HepG2 (cell line): ENCODE data around the gene ABCC1. TPM values are rescaled to one million over a fixed set of nuclear protein-coding genes. Genes with fewer than 3 reads are reported as not detected.

Experiments used
- ATM ChIP-seq: fragments of 450-650 bp; IDR thresholded peaks from 2 replicates; pipeline ENCODE4 v1.7.1; 2017; ENCODE audit warnings: mild to moderate bottlenecking, borderline replicate concordance
- KDM2A ChIP-seq: sonication (generic); formaldehyde crosslinking; IDR thresholded peaks from 2 replicates; pipeline ENCODE4 v1.4.0; 2020; ENCODE audit warnings: low read depth, missing genetic modification reagents, borderline replicate concordance
- PAF1 ChIP-seq: IDR thresholded peaks from 2 replicates; pipeline ENCODE4 v1.6.1; 2016; ENCODE audit warnings: missing genetic modification reagents, missing compliant biosample characterization
- TRIM24 ChIP-seq: sonication (generic); formaldehyde crosslinking; IDR thresholded peaks from 2 replicates; pipeline ENCODE4 v1.8.0; 2022; ENCODE audit warnings: mild to moderate bottlenecking, missing genetic modification reagents
- ZNF547 ChIP-seq: sonication (generic); formaldehyde crosslinking; IDR thresholded peaks from 2 replicates; pipeline ENCODE4 v1.5.1; 2020; ENCODE audit warnings: mild to moderate bottlenecking, missing genetic modification reagents
- ZNF629 ChIP-seq: sonication (generic); formaldehyde crosslinking; conservative IDR thresholded peaks from 2 replicates; pipeline ENCODE4 v1.5.0; 2020; ENCODE audit warnings: missing genetic modification reagents
- polyA plus RNA-seq, 8 experiments: library from polyadenylated mRNA; depleted of rRNA in 3 of 8; stranded (reverse) in 7 of 8; unstranded in 1 of 8; fragments of >200 nt; fragmentation: Illumina TruSeq in 4 of 8; extraction: Trizol in 4 of 8; gene quantifications; 2 replicates each; pipeline versions ENCODE4 v1.2.1 to v1.2.3, GENCODE V29; 2011 to 2016; ENCODE audit warnings: low read depth in 4 of 8, missing spikeins in 1 of 8, mixed read lengths in 1 of 8; ENCODE audit not compliant: insufficient read depth in 1 of 8
- total RNA-seq, 5 experiments: library from RNA; depleted of rRNA; stranded (reverse); fragments of >200 nt; fragmentation: Illumina TruSeq; extraction: Trizol; gene quantifications; 2 replicates each; pipeline ENCODE4 v1.2.3, GENCODE V29; 2016; ENCODE audit warnings: low read depth in 1 of 5
- TF ChIP-seq, protein P1 (sequence below): sonication (generic); formaldehyde crosslinking; IDR thresholded peaks from 2 replicates; pipeline ENCODE4 v1.4.0; 2020; ENCODE audit warnings: mild to moderate bottlenecking, missing genetic modification reagents
- TF ChIP-seq, protein P2 (sequence below): sonication (generic); formaldehyde crosslinking; IDR thresholded peaks from 2 replicates; pipeline ENCODE4 v1.9.0; 2021; ENCODE audit warnings: missing genetic modification reagents, borderline replicate concordance
- TF ChIP-seq, protein P3 (sequence below): sonication (generic); formaldehyde crosslinking; IDR thresholded peaks from 2 replicates; pipeline ENCODE4 v1.4.0; 2020; ENCODE audit warnings: mild to moderate bottlenecking, low read depth, missing genetic modification reagents

The ABCC1 gene
- total and polyA plus RNA-seq, 2 of the 13 experiments (the other 11 are each of a cell fraction or from before 2014, with no cell fraction given): 13.0 to 30.6 TPM

DNA sequence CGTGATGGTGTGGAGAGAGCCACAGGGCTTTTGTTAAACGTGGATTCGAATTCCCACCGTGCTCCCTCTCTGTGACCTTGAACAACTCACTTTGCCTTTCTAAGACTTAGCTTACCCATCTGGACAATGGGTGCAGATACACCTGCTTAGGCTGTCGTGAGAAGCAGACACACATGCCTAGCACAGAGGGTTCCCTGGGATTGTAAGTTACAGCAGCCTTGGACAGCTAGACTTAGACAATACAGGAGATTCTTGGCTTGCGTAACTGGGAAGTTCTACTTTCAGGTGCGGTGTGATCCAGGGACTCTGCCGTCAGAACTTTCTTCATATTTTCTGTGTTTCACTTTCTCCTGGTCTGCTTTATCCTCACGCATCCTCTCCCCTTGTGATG lies 127.0 kb downstream of the ABCC1 start (continued):
- TF ChIP-seq, protein P1, sequence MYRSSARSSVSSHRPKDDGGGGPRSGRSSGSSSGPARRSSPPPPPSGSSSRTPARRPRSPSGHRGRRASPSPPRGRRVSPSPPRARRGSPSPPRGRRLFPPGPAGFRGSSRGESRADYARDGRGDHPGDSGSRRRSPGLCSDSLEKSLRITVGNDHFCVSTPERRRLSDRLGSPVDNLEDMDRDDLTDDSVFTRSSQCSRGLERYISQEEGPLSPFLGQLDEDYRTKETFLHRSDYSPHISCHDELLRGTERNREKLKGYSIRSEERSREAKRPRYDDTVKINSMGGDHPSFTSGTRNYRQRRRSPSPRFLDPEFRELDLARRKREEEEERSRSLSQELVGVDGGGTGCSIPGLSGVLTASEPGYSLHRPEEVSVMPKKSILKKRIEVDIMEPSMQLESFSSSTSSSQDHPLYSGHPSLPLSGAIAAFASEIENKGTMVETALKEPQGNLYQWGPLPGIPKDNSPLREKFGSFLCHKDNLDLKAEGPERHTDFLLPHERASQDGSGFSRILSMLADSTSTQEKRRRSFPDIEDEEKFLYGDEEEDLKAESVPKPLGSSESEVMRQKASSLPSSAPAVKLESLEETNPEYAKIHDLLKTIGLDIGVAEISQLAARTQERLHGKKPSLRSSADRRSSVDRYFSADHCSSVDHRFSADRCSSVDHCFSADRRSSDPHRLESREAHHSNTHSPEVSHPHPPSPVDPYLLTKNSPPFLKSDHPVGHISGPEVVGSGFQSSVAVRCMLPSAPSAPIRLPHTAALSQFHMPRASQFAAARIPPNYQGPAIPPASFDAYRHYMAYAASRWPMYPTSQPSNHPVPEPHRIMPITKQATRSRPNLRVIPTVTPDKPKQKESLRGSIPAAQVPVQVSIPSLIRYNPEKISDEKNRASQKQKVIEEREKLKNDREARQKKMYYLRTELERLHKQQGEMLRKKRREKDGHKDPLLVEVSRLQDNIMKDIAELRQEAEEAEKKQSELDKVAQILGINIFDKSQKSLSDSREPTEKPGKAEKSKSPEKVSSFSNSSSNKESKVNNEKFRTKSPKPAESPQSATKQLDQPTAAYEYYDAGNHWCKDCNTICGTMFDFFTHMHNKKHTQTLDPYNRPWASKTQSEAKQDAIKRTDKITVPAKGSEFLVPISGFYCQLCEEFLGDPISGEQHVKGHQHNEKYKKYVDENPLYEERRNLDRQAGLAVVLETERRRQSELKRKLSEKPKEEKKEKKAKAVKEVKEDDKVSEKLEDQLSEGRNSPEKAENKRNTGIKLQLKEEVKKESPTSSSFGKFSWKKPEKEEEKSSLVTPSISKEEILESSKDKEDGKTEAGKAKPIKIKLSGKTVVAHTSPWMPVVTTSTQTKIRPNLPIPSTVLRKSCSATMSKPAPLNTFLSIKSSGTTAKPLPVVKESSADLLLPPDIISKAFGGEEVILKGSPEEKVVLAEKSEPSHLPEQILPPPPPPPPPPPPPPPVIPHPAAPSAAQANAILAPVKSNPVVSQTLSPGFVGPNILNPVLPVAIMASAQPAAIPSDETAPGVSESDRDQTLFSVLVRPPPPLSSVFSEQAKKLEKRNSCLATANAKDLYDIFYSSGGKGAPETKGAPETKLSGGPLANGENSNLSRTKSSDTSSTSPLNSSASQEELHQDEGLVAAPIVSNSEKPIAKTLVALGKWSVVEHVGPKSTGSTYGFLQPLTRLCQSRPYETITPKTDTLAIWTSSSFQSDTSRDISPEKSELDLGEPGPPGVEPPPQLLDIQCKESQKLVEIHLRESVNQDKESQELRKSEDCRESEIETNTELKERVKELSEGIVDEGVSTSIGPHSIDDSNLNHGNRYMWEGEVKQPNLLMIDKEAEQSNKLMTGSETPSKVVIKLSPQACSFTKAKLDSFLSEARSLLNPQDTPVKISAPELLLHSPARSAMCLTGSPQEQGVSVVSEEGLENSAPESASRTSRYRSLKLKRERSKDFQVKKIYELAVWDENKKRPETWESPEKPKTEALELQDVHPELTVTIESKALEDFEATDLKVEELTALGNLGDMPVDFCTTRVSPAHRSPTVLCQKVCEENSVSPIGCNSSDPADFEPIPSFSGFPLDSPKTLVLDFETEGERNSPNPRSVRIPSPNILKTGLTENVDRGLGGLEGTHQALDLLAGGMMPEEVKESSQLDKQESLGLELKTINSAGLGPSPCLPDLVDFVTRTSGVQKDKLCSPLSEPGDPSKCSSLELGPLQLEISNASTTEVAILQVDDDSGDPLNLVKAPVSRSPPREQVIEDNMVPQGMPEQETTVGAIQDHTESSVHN (CRISPR knock-in tag): no peak
- TF ChIP-seq, protein P2, sequence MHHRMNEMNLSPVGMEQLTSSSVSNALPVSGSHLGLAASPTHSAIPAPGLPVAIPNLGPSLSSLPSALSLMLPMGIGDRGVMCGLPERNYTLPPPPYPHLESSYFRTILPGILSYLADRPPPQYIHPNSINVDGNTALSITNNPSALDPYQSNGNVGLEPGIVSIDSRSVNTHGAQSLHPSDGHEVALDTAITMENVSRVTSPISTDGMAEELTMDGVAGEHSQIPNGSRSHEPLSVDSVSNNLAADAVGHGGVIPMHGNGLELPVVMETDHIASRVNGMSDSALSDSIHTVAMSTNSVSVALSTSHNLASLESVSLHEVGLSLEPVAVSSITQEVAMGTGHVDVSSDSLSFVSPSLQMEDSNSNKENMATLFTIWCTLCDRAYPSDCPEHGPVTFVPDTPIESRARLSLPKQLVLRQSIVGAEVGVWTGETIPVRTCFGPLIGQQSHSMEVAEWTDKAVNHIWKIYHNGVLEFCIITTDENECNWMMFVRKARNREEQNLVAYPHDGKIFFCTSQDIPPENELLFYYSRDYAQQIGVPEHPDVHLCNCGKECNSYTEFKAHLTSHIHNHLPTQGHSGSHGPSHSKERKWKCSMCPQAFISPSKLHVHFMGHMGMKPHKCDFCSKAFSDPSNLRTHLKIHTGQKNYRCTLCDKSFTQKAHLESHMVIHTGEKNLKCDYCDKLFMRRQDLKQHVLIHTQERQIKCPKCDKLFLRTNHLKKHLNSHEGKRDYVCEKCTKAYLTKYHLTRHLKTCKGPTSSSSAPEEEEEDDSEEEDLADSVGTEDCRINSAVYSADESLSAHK: no peak
- TF ChIP-seq, protein P3, sequence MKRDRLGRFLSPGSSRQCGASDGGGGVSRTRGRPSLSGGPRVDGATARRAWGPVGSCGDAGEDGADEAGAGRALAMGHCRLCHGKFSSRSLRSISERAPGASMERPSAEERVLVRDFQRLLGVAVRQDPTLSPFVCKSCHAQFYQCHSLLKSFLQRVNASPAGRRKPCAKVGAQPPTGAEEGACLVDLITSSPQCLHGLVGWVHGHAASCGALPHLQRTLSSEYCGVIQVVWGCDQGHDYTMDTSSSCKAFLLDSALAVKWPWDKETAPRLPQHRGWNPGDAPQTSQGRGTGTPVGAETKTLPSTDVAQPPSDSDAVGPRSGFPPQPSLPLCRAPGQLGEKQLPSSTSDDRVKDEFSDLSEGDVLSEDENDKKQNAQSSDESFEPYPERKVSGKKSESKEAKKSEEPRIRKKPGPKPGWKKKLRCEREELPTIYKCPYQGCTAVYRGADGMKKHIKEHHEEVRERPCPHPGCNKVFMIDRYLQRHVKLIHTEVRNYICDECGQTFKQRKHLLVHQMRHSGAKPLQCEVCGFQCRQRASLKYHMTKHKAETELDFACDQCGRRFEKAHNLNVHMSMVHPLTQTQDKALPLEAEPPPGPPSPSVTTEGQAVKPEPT (CRISPR knock-in tag): no peak
- TF ChIP-seq PAF1 (CRISPR knock-in tag): no peak
- TF ChIP-seq ZNF547: no peak
- no peak for TF ChIP-seq ATM
- TF ChIP-seq KDM2A: no peak
- TF ChIP-seq TRIM24: no peak
- TF ChIP-seq ZNF629 (CRISPR knock-in tag): peak; percentile 97
